AG10803 (cell line): ENCODE results near the gene ADGRF1.

Experiments used
- DNase-seq: peaks from one replicate; pipeline ENCODE4 v3.0.0; 2010; ENCODE audit warnings: low read depth
- H3K4me3 ChIP-seq: 2 replicates; pipeline ENCODE4 v1.5.1; 2011; ENCODE audit warnings: mild to moderate bottlenecking, low read length, control low read depth
- TF ChIP-seq, protein P1 (sequence below): conservative IDR thresholded peaks from 2 replicates; pipeline ENCODE4 v1.5.1; 2011; ENCODE audit warnings: mild to moderate bottlenecking, low read length, control low read depth, inconsistent platforms

Gene ADGRF1

DNA sequence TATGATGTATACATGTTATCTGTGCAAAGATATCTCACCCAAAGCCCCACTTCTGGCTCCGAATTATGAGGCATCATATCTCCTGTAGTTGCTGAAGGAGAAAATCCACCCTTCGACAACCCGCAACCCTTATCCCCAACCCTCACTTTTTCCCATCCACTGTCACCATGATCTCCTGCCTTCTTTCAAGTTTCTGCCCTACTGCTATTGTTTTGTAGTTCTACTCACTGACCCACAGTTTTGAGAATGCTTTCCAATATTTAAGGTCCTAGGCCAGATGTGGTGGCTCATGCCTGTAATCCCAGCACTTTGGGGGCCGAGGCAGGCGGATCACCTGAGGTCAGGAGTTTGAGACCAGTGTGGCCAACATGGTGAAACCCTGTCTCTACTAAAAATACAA is 22.2 kb downstream of the ADGRF1 start:
- TF ChIP-seq, protein P1, sequence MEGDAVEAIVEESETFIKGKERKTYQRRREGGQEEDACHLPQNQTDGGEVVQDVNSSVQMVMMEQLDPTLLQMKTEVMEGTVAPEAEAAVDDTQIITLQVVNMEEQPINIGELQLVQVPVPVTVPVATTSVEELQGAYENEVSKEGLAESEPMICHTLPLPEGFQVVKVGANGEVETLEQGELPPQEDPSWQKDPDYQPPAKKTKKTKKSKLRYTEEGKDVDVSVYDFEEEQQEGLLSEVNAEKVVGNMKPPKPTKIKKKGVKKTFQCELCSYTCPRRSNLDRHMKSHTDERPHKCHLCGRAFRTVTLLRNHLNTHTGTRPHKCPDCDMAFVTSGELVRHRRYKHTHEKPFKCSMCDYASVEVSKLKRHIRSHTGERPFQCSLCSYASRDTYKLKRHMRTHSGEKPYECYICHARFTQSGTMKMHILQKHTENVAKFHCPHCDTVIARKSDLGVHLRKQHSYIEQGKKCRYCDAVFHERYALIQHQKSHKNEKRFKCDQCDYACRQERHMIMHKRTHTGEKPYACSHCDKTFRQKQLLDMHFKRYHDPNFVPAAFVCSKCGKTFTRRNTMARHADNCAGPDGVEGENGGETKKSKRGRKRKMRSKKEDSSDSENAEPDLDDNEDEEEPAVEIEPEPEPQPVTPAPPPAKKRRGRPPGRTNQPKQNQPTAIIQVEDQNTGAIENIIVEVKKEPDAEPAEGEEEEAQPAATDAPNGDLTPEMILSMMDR, result no peak
- H3K4me3 ChIP-seq, result no peak overlapping the region
- DNase-seq, result no peak

DNA sequence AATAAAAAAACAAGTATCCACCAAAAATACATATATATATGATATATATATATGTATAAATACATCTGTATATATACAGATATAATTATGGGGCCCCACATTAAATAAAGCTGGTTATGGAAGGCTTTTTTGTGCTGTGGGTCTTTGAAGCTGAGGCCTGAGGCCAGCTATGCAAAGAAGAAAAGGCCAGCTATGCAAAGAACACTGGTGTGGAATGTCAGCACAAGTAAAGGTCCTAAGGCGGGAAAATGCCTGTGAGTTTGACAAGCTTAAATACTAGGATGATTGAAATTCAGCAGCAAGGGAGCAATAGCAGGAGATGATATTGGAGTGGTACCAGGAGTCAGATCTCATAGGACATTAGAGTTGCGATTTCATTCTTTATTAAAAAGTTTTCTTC is 25.2 kb downstream of the ADGRF1 start:
- TF ChIP-seq, protein P1, result no peak
- DNase-seq, result no peak
- no peak overlapping the region for H3K4me3 ChIP-seq

DNA sequence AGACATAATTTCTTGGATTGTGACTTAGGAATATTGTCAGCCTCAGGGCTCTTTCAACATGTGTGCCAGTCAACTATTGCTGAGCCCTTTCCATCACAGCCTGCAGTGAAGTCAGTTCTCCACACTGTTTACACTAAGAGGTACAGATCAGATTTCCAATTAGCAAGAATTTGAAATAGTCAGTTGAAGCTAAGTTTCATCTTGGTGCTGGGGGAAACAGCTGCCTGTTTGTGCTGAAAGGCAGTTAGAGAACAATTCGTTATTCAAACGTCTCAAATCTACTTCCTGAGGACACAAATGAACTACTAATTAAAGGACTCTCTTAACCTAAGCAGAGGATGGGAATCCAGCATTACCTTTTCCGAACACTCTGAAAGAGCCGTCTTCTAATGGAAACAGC is 25.9 kb downstream of the ADGRF1 start:
- no peak for DNase-seq
- TF ChIP-seq, protein P1, result no peak
- no peak overlapping the region for H3K4me3 ChIP-seq

DNA sequence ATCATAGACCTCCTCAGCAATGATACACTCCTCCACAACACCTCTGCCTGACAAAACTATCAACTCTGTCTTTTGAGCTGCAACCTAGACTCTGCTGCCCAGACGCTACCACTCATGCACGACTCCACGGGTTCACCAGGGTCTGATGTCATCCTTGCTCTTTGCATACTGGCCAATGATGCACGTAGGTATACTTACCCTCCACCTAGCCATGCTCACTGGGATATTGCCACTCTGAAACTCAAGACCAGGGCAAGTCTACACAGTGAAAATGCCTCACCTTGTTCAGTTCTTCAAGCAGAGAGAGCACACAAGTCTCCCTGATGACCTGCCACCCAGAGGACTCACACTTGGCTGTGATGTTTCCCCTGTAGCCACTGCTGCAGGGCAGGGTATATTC is 27.7 kb downstream of the ADGRF1 start:
- DNase-seq, result no peak
- no peak overlapping the region for H3K4me3 ChIP-seq
- TF ChIP-seq, protein P1, result no peak

DNA sequence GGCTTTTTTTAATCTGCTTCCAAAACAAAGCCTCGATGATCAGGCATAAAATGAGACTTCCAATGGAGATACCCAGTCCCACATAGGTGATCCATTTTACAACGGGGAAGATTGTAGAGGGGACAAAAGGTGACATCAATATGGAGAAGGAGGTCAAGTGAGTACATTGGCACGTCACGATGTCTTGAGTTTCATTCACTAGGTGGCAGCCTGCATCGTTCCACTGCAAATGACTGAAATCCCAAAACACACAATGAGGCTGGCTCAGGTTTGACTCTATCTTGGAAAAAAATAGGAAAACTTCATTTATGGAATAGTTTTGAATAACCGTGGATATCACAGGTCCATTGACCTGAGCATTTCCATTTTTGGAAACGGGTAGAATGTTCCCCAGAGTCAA is 32.5 kb downstream of the ADGRF1 start:
- H3K4me3 ChIP-seq, result no peak overlapping the region
- TF ChIP-seq, protein P1, result peak; percentile 3; the same call in 1 of the 2 replicates
- DNase-seq, result no peak

DNA sequence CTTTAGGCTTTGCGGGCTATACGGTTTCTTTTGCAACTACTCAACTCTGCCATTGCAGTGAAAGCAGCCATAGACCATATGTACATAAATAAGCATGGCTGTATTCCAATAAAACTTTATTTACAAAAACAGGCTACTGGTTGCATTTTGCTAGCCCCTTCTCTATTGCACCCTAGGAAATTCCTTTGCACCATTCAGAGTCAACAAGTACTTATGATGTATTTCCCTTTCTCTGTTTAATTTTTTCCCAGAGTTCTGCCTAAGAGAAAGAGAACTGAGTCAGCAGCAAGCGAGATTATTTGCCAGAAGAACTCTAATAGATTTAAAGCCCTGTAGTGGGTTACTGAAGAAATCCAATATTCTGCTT is 33.8 kb downstream of the ADGRF1 start:
- TF ChIP-seq, protein P1, result no peak
- no peak for DNase-seq
- H3K4me3 ChIP-seq, result no peak overlapping the region

DNA sequence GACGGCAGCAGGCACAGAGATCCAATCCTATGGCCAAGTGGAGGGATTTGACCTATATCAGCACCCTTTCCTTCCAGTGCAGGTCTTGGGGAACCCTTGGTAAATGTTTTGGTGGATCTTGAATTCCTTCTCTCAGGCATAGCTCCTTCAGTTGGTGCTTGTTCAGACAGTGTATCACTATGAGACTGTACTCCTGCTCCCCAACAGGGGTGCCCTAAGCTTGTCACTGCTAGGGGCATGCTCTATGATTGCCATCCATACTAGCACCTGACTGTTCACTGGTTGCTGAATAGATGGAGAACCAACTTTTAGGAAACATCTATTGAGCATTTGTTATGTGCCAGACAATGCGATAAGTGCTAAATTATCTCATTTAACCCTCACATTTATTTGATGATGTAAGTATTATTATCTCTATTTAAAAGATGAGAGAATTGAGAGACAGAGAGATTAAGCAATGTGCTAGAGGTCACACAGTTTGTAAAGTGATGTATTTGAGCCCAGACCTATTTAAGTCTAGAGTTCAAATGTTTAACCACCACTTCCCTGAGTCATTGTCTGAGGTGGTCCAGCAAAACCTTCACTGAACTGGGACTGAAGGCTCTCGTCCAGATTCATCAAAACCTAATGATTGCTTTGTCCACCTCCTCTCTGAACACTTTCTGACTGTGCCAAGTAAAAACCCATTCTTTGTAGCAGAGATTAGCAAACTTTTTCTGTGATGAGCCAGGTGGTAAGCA is 34.3 kb downstream of the ADGRF1 start:
- TF ChIP-seq, protein P1, result no peak

More for the DNA sequence above, 34.3 kb downstream of the ADGRF1 start:
- H3K4me3 ChIP-seq, result no peak overlapping the region
- no peak for DNase-seq
